ENCODE data around the gene UBE2E3. TPM values are rescaled to one million over a fixed set of nuclear protein-coding genes. Genes with fewer than 3 reads are reported as not detected.

The UBE2E3 gene
- total and polyA plus RNA-seq, 2 experiments from 2014 or later: 111 to 112 TPM

- TF ChIP-seq CTCF (conservative IDR thresholded peaks at IDR 0.05; ENCODE audit: low read depth in 2 of 2) (no peak), NANOG (IDR thresholded peaks at IDR 0.05; ENCODE audit: borderline replicate concordance) (no peak)
Observed at GRCh38 chr2:180966378-180966777, 14.0 kb upstream of the UBE2E3 start (continued).

- H3K27ac ChIP-seq (ENCODE audit: low read depth): no peak overlapping the region
- H3K27me3 ChIP-seq (ENCODE audit: insufficient read depth): no peaks in the 10 kb centered on the region
- no peak overlapping the region for H3K4me3 ChIP-seq
- DNase-seq (ENCODE audit: low spot score) (no peak), ATAC-seq (no peak)
- no peaks in the 10 kb centered on the region for H3K27me3 Mint-ChIP-seq (ENCODE audit: insufficient read depth, low read depth, poor library complexity)
- no peaks in the 10 kb centered on the region for H3F3A ChIP-seq (replicated peaks; ENCODE audit: low read depth)
- H3K9me3 Mint-ChIP-seq: no peaks in the 10 kb centered on the region
- H3K4me3 Mint-ChIP-seq: no peak overlapping the region
- no peak overlapping the region for H3K4me2 ChIP-seq
- H3K4me1 ChIP-seq (ENCODE audit: insufficient read depth): no peaks in the 10 kb centered on the region; the same call in 1 of the 2 replicates
- TF ChIP-seq EZH2 (IDR thresholded peaks at IDR 0.05; ENCODE audit: low read depth, unreplicated experiment): no peak
- no peak for TF ChIP-seq REST (IDR thresholded peaks at IDR 0.05; ENCODE audit: unreplicated experiment)
- no peak for TF ChIP-seq EZH2phosphoT487 (IDR thresholded peaks at IDR 0.05; ENCODE audit: unreplicated experiment)
- no peak for TF ChIP-seq POLR2AphosphoS5 (IDR thresholded peaks at IDR 0.05; ENCODE audit: low read depth)
- TF ChIP-seq JUNB (IDR thresholded peaks at IDR 0.05; ENCODE audit: unreplicated experiment): no peak
- TF ChIP-seq NANOG (IDR thresholded peaks at IDR 0.05; ENCODE audit: borderline replicate concordance): no peak
- no peak for TF ChIP-seq CTCF (conservative IDR thresholded peaks at IDR 0.05; ENCODE audit: low read depth in 2 of 2)
- TF ChIP-seq ETS1 (IDR thresholded peaks at IDR 0.05): no peak
- TF ChIP-seq ZNF114 (CRISPR knock-in tag; IDR thresholded peaks at IDR 0.05): no peak
- TF ChIP-seq ZNF462 (CRISPR knock-in tag; IDR thresholded peaks at IDR 0.05): no peak
- H3K4me1 Mint-ChIP-seq: no peaks in the 10 kb centered on the region
- H3K27ac Mint-ChIP-seq: no peak overlapping the region
- H3K9me2 ChIP-seq (ENCODE audit: insufficient read depth): no peaks in the 10 kb centered on the region
- no peaks in the 10 kb centered on the region for H3K79me2 ChIP-seq (replicated peaks; ENCODE audit: insufficient read depth)
- no peak overlapping the region for H2AFZ ChIP-seq
- no peaks in the 10 kb centered on the region for H4K20me1 ChIP-seq (replicated peaks; ENCODE audit: insufficient read depth)
- no peaks in the 10 kb centered on the region for H3K36me3 Mint-ChIP-seq (ENCODE audit: low read depth)
- H3K36me3 ChIP-seq (ENCODE audit: insufficient read depth): no peaks in the 10 kb centered on the region
Observed at GRCh38 chr2:180969124-180969523, 11.3 kb upstream of the UBE2E3 start.

Measured in GM23338 (cell line).